ENCODE data around the gene HDDC2.

HDDC2 gene

DNA sequence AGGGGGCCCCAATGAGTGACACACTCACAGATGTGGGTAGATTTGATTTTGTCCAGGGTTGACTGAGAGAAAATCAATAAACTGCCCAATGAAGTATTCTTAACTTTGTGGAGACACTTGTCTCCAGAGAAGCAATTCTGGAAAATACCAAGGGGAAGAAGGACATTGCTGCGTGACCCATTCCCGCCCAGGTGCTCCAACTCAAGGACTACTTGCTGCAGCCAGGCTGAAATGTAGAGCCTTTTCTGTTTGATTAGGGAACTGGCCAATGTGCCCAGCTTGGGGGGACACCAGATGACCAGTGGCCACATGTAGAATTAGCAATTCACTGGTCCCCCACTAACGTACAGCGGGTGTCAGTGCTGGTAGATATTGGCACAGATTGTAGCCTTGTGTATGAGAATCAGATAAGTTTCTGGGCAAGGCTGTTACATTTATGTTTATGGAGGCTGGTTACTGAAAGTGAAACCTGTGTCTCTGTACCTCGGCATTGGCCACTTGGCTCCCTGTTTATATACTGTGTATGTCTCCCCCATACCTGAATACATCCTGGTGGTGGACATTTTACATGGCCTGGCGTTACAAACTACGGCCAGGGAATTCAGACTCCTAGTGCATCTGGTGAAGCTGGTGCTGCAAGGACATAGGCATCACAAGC is 32.3 kb downstream of the HDDC2 start:
- DNase-seq = no peak

DNA sequence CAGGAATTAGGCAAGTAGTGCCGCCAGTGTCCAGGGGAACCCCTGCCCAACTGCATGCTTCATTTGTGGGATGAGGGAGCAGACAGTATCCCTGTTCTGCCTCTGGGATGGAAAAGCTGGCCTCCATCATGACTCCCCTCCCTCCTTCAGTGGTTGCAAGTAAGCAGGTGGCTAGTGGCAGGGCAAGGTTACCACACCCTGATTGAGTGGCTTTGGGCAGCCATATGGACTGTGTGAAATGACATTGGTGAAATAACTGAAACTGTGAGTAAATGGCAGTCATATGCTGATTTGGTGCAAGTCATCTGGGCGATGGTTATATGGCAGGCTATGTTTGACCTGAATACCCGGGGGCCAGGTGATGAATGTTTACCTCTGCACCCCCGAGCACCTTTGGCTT is 33.0 kb downstream of the HDDC2 start:
- no peak for DNase-seq

DNA sequence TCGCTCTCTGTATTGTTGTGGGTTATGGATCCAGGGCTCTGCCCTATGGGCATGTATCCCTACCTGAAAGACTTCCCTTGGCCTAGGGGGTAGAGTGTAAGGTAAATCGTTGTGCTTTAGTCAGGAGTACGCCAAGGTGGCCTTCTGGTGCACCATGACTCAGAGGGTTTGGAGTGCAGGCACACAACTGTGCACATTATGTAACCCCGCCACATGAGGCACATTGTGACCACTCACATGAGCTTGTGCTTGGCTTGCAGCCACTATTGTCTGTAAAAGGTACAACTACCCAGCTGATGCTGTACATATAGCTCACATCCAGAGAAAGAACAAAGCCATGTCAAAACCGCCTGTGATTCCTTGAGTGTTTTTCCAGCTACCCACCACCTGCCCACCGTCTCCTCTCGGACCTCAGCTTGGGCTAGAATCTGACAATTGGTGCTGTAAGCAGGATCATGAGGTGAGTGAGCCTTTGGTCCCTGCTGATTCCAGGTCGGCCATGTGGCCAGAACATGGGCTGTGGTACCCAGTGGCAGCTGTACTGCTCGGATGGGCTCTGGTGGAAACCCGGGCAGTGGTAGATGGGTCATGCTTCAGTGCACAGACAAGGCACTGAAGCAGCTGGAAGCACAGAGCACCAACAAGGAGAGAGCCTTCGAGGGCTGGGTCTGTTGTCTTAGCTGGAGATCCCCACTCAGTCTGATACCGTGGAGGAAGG is 33.8 kb downstream of the HDDC2 start:
- DNase-seq = no peak

DNA sequence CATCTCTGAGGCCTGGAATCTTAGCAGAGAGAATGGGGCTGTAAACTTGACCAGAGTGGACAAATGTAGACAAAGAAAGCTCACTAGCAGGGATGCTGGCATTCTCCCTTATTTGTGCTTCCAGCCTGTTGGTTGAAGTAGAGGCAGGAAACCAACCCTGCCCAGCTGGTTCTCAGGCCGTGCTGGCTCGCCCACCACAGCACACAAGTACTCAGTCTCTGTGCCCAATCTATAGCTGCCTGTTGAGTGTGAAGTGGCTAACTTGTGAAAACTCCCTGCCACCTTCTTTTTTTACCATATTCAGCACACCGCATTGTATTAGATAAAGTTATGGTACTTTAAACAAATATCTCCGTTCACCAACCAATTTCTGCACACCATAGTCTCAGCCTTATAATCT is 37.3 kb downstream of the HDDC2 start:
- no peak for DNase-seq

GRCh38 chr6:125262016-125263013 is 39.5 kb downstream of the HDDC2 start:
- DNase-seq = peak; percentile 25

DNA sequence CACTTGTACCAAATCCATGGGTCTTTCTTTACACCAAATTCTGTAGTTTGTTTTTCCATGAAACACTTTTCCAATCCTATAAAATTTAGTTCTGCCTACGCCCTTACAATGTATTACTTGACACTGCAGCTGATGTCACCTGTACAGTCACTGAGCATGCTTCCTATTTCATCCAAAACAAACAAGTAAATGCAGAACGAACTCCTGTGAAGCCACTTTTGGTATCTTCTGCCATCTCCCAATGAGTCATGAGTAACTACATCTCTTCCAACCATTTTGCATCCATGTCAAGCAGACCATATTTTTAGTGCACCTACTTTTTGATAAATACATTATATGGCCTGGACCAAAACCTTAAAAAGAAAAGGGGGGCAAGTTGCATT is 42.4 kb downstream of the HDDC2 start:
- DNase-seq = no peak

DNA sequence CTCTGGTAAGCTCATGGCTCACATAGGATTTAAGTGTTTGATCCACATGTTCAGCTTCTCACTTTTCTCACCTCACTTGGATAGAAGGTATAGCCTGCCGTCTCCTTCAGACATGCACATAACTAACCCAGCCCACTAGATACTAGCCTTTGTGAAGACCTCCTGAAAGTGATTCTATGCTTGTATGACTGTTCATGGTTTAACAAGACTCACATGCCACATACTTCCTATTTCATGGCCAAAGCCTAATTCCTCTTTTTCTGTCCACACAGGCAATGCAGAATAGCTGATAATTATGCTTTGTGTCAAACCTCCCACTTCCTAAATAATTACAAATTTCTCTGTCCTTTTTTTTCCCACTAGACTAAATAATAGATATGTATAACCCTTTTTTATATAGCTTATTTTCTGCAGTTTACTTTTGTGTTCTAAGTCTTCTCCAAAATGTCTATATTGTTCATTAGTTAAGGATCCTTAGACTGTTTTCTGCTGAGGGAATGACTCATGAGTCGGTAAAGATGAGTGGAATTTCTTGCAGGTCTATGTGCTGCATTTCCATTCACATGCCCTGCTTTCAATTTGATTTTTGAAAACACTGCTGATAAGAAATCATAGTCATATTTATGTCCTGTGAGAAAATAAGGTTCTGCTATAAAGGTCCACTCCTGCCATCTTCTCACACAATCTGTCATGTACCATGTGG is 43.0 kb downstream of the HDDC2 start:
- DNase-seq = peak; percentile 78

- no peak for DNase-seq
Measured at GRCh38 chr6:125257351-125257750, 44.4 kb downstream of the HDDC2 start.

GRCh38 chr6:125255201-125255600 is 46.6 kb downstream of the HDDC2 start:
- no peak for DNase-seq

DNA sequence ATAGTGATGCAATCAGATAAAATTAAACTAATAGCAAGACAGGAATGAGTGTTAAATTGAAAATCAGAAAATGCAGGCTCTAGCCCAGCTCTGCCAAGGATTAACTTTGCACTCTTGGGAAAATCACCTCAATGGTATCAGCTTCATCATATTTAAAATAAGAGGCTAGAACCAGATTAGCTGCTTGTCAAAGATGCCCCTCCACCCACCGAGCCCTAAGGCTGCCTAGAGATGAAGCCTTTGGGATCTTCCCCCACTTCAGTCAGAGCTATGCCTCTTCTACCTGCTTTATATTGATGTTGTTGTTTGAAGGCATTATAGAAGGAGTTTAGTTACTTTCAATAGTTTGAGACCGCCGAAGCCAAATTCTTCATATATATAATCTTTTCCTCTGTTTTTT is 47.4 kb downstream of the HDDC2 start:
- DNase-seq = no peak

- no peak for DNase-seq
Measured at GRCh38 chr6:125253881-125254280, 47.9 kb downstream of the HDDC2 start.

- DNase-seq = no peak
Measured at GRCh38 chr6:125252891-125253290, 48.9 kb downstream of the HDDC2 start.

- no peak for DNase-seq
Measured at GRCh38 chr6:125251516-125252220, 50.1 kb downstream of the HDDC2 start.

- no peak for DNase-seq
Measured at GRCh38 chr6:125250511-125250910, 51.3 kb downstream of the HDDC2 start.

DNA sequence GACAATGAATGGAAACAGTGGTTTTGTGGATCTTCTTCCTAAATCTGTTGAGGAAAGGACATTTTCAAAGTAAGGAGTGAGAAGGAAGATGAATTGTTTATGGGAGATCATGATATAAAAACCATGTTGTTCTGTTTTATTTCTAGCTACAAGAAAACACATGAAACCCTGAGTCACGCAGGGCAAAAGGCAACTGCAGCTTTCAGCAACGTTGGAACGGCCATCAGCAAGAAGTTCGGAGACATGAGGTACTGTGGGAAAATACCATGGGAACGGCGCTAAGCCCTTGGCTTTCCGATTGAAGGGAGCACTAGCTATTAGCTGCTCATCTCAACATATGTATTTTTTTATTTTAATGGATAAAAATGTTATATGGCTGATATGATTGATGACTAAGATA is 53.6 kb downstream of the HDDC2 start:
- no peak for DNase-seq

DNA sequence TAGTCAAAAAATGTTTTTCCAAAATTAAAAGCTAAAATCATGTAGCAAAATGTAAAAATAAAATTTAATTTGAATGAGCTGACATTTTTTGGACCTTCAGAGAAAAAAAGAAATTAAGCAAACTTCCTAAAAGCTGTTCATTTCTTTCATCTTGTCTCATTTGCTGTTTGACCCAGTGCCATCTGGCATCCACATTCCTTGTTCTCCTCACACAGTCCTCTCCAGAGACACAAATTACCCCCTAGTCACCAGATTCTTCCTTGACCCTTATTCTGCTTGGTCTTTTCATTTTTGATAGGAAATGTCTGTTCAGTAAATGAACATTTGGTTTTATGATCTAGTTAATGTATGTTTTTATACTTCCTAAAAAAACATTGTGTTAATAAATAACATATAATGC is 55.2 kb downstream of the HDDC2 start:
- DNase-seq = no peak

DNA sequence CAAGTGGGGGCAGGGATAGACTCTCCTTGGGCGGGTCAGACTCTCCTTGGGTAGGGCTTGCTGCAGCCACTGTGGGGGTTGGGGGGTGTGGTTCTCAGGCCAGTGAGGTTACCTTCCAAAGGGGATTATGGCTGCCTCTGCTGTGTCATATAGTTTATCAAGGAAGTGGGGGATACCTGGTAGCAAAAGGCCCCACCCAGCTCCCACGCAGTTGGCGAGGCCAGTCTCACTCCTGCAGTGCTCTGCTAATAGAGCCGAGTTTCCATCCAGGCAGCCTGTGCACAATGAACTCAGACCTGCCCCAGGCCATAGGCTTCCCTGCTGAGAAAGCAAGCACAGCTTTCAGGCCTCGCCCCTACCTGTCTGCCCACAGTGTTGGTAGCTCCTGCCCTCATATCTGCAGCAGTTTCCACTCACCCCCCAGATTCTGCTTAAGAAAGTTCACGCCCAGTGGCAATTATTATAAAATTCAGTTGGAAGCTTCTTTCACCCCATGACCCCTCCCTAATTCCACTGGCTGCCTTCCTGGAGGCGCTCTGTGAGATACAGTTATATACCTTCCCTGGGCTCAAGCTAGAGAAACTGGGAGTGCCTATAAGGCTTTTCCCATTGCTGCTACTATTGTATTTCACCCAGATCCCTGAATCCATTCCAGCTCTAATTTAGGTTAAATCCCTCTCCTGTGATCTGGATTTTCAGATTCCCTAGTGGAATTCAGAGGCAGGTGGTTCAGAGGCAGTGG is 56.1 kb downstream of the HDDC2 start:
- DNase-seq = no peak

DNA sequence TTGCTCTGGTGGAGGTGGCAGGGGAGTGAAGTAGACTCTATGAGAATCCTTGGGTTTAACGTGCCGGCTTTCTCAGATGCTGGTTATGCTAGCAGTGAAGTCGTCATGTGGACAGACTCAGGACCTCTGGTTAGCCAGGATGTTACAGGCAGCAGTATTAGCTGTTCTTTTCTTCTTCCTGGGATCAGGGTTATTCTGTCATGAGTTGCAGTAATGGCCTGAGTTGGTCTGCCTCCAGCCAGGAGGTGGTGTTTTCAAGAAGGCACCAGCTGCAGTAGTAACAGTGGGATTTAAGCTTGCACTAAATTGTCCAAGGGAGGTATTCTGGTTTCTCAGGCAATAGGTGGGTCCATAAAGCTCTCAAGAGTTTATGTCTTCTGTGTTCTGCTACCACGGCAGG is 56.7 kb downstream of the HDDC2 start:
- no peak for DNase-seq

DNA sequence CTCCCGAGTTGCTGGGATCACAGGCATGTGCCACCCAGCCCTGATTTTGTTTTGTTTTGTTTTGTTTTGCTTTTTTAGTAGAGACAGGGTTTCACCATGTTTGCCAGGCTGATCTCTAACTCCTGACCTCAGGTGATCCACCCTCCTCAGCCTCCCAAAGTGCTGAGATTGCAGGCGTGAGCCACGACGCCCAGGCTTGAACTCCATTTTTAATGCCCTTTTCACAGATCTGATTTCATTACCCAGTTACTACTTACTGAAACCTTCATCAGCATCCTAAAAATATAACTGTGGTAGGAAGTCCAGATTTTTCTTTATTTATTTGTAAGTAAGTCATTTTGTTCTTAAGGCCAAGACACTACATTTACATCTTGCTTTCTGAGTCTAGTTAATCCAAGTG is 64.0 kb downstream of the HDDC2 start:
- DNase-seq = no peak

DNA sequence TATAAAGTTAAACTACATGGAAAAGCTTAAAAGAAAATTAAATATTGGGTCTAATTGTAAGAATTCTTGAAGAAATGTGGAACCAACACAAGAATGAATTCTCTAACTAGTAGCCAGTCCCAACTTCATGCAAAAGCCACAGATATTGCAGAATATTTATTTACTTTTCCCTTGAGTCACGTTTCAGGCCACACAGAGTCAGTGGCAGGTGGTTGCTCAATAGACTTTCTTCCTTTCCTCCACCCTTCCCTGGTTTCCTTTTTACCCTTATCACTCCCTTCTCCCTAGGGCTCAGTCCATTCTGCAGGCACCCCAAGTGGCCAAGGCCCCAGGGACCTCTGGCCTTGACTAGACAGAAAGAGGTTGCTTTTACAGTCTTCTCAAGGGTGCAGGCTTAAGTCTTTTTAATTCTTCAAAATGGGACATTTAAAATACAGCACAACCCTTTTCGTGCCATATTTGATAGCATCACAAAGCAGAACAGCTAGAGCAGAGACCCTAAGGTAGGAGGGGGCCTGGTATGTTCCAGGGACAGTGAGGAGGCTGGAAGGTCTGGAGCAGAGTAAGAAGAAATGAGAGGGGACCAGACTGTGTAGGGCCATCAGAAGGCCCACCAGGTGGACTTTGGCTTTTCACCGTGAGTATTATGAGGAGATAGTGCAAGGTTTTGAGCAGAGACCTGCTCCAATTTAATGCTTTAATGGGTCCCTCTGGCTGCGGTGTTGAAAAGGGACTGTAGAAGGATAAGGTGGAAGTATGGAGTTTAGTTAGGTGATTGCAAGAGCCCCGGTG is 65.0 kb downstream of the HDDC2 start:
- DNase-seq = peak; percentile 46

GRCh38 chr6:125233202-125233601 is 68.6 kb downstream of the HDDC2 start:
- DNase-seq = no peak
